GM18867 (cell line): Measurements from ENCODE around the gene PGRMC1.
"Not testable (repeated sequence)": the region's sequence is repeated elsewhere in the genome, so short reads cannot be mapped to it uniquely, and the experiment has no call there.

Experiments used
- ATAC-seq: cut with Tn5 transposase; IDR thresholded peaks from one replicate; pipeline ENCODE4 v1.9.1; 2021; ENCODE audit warnings: mild to moderate bottlenecking, moderate library complexity; ENCODE audit not compliant: unreplicated experiment

Gene PGRMC1

GRCh38 chrX:119231936-119232445, 4.1 kb upstream of the PGRMC1 start:
- no peak for ATAC-seq

- no peak for ATAC-seq
Observed at GRCh38 chrX:119235051-119235511, 1.0 kb upstream of the PGRMC1 start.

GRCh38 chrX:119236623-119237561, 807 bp downstream of the PGRMC1 start:
- ATAC-seq: peak; percentile 27

GRCh38 chrX:119237562-119237942, 1.5 kb downstream of the PGRMC1 start:
- ATAC-seq: no peak

GRCh38 chrX:119238557-119238956, 2.5 kb downstream of the PGRMC1 start:
- no peak for ATAC-seq

- no peak for ATAC-seq
Observed at GRCh38 chrX:119240356-119240755, 4.3 kb downstream of the PGRMC1 start.

- ATAC-seq: no peak
Observed at GRCh38 chrX:119247702-119248101, 11.6 kb downstream of the PGRMC1 start.

- ATAC-seq: no peak
Observed at GRCh38 chrX:119249891-119250290, 13.8 kb downstream of the PGRMC1 start.

- ATAC-seq: no peak
Observed at GRCh38 chrX:119251386-119251785, 15.3 kb downstream of the PGRMC1 start.

GRCh38 chrX:119252716-119253115, 16.6 kb downstream of the PGRMC1 start:
- no peak for ATAC-seq

GRCh38 chrX:119266364-119266995, 30.4 kb downstream of the PGRMC1 start:
- peak; percentile 71 for ATAC-seq

- not testable (repeated sequence) for ATAC-seq
Observed at GRCh38 chrX:119267115-119267514, 31.0 kb downstream of the PGRMC1 start.

- no peak for ATAC-seq
Observed at GRCh38 chrX:119272882-119273419, 36.9 kb downstream of the PGRMC1 start.

- no peak for ATAC-seq
Observed at GRCh38 chrX:119273420-119274192, 37.5 kb downstream of the PGRMC1 start.

- not testable (repeated sequence) for ATAC-seq
Observed at GRCh38 chrX:119282347-119282746, 46.3 kb downstream of the PGRMC1 start.

GRCh38 chrX:119288890-119289393, 52.9 kb downstream of the PGRMC1 start:
- no peak for ATAC-seq

GRCh38 chrX:119290476-119290875, 54.4 kb downstream of the PGRMC1 start:
- no peak for ATAC-seq

- ATAC-seq: not testable (repeated sequence)
Observed at GRCh38 chrX:119291246-119291645, 55.2 kb downstream of the PGRMC1 start.

- no peak for ATAC-seq
Observed at GRCh38 chrX:119292445-119292844, 56.4 kb downstream of the PGRMC1 start.
